ENCODE data around the gene ZNF813. TPM values are rescaled to one million over a fixed set of nuclear protein-coding genes. Genes with fewer than 3 reads are reported as not detected.
A peak's percentile ranks its signal among the peaks of the same experiment; 100 is the strongest.

ZNF813 gene
- total and polyA plus RNA-seq, 9 of the 15 experiments (the other 6 are each of a cell fraction or from before 2014, with no cell fraction given) = 1.3 to 8.0 (median 5.3) TPM

GRCh38 chr19:53537521-53538377 is 70.2 kb downstream of the ZNF813 start, which contains the start of gene ZNF331:
Gene ZNF331 (plus strand): TSS chr19:53538145. CDS start chr19:53569377, 31,232 bp downstream.
- Histone ChIP-seq H3K36me3 (ENCODE audit: control insufficient read depth, insufficient read depth, low read length) (no peaks in the 10 kb centered on the region), H3K4me2 (ENCODE audit: insufficient read depth, low read length) (no peak within 1 kb of the TSS), H3K9me1 (ENCODE audit: control insufficient read depth, insufficient read depth, low read length) (no peaks in the 10 kb centered on the region), H3K4me3 (no peak within 1 kb of the TSS), H4K20me1 (replicated peaks; ENCODE audit: control insufficient read depth, insufficient read depth, low read length) (no peaks in the 10 kb centered on the region), H3K27me3 (ENCODE audit: control insufficient read depth in 2 of 2, insufficient read depth in 2 of 2, low read length in 2 of 2) (peaks cover 0 to 17% of the 10 kb centered on the region in 2 experiments; a peak in 2 of 5 replicates), H3K27ac (ENCODE audit: extremely low read depth, low read depth, low read length) (no peak within 1 kb of the TSS), H3K9ac (ENCODE audit: insufficient read depth in 1 of 2, low read depth in 2 of 2, low read length in 2 of 2) (no peak within 1 kb of the TSS), H3K4me1 (replicated peaks in 1 of 2; ENCODE audit: control insufficient read depth in 2 of 2, insufficient read depth in 2 of 2, low read length in 2 of 2) (peaks cover 0 to 9% of the 10 kb centered on the region in 2 experiments; a peak in 2 of 5 replicates), H3K79me2 (ENCODE audit: control insufficient read depth, insufficient read depth, low read length) (no peaks in the 10 kb centered on the region), H3K9me3 (replicated peaks; ENCODE audit: control insufficient read depth, insufficient read depth, low read depth, low read length) (no peaks in the 10 kb centered on the region), H2AFZ (ENCODE audit: low read depth, low read length) (no peak within 1 kb of the TSS)
- in situ Hi-C loops (cut with MboI) (no loop called here), intact Hi-C loops (cut with micrococcal nuclease) (no loop called here)
- FAIRE-seq (no peak), ATAC-seq (no peak), DNase-seq (ENCODE audit: extremely low read depth in 1 of 4, low spot score in 3 of 4) (no peak)
- TF ChIP-seq POLR2G (IDR thresholded peaks at IDR 0.05; ENCODE audit: low read depth, low read length) (0 out of 2 replicates have a peak, but pooled peaks have one; percentile 19), CBX5 (IDR thresholded peaks at IDR 0.05; ENCODE audit: borderline replicate concordance, low read depth) (no peak)
- TF ChIP-seq, protein P1, sequence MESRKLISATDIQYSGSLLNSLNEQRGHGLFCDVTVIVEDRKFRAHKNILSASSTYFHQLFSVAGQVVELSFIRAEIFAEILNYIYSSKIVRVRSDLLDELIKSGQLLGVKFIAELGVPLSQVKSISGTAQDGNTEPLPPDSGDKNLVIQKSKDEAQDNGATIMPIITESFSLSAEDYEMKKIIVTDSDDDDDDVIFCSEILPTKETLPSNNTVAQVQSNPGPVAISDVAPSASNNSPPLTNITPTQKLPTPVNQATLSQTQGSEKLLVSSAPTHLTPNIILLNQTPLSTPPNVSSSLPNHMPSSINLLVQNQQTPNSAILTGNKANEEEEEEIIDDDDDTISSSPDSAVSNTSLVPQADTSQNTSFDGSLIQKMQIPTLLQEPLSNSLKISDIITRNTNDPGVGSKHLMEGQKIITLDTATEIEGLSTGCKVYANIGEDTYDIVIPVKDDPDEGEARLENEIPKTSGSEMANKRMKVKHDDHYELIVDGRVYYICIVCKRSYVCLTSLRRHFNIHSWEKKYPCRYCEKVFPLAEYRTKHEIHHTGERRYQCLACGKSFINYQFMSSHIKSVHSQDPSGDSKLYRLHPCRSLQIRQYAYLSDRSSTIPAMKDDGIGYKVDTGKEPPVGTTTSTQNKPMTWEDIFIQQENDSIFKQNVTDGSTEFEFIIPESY (CRISPR knock-in tag; IDR thresholded peaks at IDR 0.05) = peak; percentile 83
- no TSS peak for BruUV-seq (replicated peaks)
- ChIA-PET CTCF (ENCODE audit: low intra/inter-chr PET ratio) (no interaction called here), POLR2A (no interaction called here)
- 12% methylated on average over 38 of the region's 81 CpGs for whole genome bisulfite sequencing (ENCODE audit: insufficient coverage, low coverage, missing lambda C conversion rate)

Data from K562 (cell line).